HG03342 (cell line): ENCODE data around the gene GLI3.

Experiments used
- ATAC-seq: cut with Tn5 transposase; IDR thresholded peaks from one replicate; pipeline ENCODE4 v1.9.1; 2021; ENCODE audit warnings: mild to moderate bottlenecking, moderate library complexity; ENCODE audit not compliant: unreplicated experiment

The GLI3 gene

GRCh38 chr7:42236266-42236975 lies 588 bp downstream of the GLI3 start:
- ATAC-seq, result peak; percentile 22

DNA sequence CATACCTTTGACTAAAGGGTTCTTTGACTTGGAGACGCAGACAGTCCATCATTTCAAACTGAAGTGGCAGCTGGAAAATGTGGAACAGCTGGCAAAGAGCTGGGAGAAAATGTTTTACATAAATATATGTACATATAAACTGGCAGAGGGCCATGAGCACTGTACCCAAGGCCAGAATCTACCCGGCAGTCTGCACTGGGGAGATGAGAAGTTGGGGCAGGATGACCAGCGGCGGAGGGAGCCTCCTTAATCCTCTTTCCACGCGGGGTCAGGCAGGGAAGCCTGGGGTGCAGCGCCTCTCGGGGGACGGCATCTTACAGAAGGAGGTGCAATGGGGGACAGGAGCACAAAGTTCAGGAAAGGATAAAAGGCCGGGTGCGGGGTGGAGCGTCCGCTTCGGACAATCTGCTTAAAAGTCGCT lies 1.3 kb downstream of the GLI3 start:
- ATAC-seq, result no peak

- ATAC-seq, result no peak
Measured at GRCh38 chr7:42234736-42235135, 2.3 kb downstream of the GLI3 start.

GRCh38 chr7:42233695-42234331 lies 3.2 kb downstream of the GLI3 start:
- ATAC-seq, result no peak

DNA sequence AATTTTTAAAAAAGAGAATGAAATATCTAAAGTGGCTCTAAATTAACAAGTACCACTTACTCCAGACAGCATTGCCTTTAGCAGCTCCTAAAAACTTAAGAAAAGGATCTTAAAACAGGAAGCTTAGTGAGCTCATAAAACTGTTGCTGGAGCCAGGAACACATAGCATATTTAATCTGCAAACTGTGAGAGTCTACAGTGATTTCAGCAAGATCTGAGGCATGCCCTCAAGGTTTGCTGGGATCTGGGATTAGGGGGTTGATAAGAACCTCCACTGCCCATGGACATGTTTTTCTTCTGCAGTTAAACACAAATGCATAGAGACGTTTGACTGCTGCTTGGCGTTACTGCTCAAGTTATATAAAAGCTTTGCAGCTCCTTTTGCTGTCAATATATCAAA lies 3.8 kb downstream of the GLI3 start:
- no peak for ATAC-seq

- ATAC-seq, result no peak
Measured at GRCh38 chr7:42232275-42232674, 4.7 kb downstream of the GLI3 start.

DNA sequence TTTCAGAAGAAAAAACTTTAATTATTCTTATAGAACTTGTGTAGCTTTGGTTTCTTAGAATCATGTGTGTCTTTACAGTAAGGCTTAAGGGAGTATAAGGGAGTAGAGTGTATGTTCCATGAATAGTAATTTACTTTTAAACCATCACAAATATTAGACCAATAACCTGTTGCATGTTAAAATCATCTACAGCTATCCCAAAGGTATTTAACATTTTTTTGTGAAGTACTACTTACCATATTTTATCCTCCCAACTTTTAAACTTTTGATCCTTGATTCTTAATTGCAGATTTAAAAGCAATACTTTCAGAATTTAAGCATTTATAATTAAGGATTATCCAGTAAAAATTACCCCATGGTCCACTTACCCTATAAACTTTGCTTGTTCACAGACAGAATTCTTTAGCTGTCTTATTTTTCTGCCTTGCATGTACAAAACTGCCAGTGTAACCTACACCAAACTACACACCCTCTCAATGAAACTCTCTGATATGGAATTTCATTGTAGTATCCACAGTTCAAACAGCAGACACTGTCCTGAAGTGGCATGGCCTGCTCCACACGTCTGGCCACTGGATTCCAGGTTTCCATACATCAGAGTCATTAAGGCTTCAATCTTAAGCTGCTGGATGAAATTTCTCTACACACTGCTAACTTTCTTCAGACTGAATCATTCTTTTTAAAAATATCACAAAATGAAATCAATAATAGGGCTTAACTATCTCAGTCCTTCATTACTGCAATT lies 5.8 kb downstream of the GLI3 start:
- ATAC-seq, result no peak

DNA sequence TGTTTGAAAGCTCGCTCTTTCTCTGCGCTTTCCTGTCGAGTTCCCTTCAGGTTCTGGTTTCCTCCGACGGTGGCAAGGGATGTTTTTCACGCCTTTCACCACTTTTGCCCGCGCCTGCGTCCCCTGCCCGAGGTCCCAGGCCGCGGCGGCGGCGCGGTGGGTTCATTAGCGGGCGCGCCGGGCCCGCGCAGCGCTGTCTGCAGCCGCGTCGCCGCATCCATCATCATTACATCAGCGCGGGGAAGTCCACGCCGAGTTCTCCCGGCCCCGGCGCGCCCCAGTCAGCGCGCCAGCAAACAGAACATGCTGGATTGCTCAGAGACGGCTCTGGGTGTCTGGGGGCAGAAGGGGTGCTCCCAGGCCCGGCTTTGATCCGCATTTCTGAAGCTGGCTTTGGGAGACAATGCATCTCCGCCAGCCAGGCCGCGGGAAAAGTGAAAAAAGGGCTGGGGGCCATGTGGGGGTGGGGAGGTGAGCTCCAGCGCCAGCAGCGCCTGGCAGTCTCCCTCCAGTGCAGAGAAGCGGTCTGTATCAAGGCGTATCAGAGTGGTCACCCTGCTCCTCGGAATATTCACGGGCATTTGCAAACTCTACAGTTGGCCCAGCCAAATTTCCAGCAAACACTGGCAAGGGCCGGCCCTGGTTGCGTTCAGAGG lies 8.9 kb downstream of the GLI3 start:
- no peak for ATAC-seq

- no peak for ATAC-seq
Measured at GRCh38 chr7:42227541-42227935, 9.5 kb downstream of the GLI3 start.

GRCh38 chr7:42227021-42227420 lies 10.0 kb downstream of the GLI3 start:
- ATAC-seq, result no peak

- no peak for ATAC-seq
Measured at GRCh38 chr7:42226354-42226941, 10.6 kb downstream of the GLI3 start.

DNA sequence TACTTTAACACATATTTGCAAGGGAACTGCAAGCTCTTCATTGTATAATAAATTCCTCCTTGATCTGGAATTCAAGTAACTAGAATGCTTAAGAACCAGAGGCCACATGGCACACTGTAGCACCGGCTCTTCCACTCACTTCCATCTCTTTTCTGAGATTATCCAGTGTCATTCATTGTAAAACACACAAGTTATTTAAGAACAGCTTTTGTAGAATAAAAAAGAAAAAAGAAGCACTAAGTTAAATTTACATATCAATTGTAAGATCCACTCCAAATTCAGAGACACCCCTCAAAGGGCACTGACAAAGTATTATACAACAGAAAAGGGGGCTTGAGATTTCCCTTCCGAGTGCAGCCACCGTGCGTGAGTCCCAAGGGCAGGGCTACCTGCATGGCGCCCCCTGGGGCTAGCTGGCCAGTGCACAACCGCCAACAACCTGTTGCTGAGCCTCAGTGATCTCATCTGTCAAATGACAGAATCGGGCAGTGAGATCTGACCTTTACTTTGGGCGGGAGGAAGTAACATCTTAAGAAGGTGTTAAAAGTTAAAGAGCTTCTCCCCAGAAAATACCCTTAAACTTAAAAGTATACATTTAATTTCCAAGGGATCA lies 12.5 kb downstream of the GLI3 start:
- no peak for ATAC-seq

DNA sequence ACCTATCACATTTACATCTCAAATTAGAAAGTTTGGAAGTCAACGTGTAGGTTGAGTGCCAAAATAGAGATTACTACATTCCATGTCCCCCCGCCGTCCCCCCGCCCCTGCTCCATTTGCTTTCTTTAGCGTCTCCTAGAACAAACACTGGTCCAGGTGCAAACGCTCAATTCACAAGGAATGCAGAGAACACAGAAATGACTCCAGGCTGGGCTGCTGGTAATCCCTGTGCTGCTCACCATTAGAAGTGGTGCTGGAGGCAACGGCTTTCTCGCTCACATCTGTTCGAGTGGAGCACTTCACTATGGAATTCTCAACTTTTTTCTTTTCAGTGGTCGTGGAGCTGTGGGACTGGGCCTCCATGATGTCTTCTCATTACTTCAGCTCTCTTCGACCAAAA lies 14.1 kb downstream of the GLI3 start:
- ATAC-seq, result no peak

DNA sequence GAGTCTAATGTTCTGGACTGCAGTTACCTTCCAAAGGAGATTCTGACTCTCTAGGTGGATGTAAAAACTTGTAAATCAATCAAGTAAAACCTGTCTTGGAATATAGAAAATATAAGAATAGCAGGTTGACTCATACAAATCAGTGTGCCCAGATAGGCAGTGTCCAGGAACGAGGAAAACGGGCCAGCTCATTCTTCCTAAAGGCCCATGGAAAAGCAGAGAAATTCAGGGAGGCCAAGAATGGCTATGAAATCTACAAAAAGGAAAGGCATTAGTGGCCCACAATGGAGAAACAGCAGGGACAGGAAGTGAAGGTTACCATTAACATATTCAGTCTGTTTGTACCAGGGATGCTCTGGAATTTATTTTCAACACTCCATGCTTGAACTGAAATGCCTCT lies 14.9 kb downstream of the GLI3 start:
- ATAC-seq, result no peak

GRCh38 chr7:42221304-42221703 lies 15.7 kb downstream of the GLI3 start:
- no peak for ATAC-seq

DNA sequence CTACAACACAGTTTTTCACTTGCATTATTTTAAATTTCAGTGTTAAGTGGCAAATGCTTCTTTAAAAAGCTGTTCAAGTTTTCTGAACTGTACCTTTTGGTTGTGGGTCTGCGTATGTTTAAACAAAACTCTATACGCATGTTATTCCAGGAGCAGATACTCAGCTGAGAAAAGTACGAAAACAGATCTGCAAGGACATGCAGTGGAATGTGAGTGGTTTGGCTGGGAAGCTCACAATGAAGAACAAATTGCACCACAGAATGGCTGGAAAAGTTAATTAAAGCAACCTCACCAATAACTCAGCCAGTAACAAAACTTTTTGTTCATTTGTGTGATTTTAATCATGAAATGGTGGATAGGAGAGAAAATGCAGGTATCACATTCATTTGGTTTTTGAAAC lies 17.6 kb downstream of the GLI3 start:
- no peak for ATAC-seq

GRCh38 chr7:42218248-42218647 lies 18.8 kb downstream of the GLI3 start:
- no peak for ATAC-seq

DNA sequence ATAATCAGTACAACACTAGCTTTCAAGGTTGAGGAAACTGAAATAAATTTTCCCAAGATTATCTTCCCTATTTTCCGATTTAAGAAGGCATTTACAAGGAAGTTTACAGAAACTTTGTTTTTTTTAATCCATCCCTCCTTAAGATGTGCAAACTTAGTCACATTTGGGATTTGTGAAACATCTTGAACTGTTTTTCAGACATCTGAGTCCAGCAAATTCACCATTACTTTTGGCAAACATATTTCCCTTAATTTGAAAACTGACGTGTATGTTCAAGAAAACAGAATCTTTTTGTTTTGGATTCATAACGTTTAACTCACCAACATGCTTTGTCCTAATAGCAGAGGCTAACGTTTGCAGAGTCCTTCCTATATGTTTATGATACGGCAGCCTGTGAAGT lies 19.5 kb downstream of the GLI3 start:
- ATAC-seq, result no peak

- no peak for ATAC-seq
Measured at GRCh38 chr7:42217053-42217452, 20.0 kb downstream of the GLI3 start.

DNA sequence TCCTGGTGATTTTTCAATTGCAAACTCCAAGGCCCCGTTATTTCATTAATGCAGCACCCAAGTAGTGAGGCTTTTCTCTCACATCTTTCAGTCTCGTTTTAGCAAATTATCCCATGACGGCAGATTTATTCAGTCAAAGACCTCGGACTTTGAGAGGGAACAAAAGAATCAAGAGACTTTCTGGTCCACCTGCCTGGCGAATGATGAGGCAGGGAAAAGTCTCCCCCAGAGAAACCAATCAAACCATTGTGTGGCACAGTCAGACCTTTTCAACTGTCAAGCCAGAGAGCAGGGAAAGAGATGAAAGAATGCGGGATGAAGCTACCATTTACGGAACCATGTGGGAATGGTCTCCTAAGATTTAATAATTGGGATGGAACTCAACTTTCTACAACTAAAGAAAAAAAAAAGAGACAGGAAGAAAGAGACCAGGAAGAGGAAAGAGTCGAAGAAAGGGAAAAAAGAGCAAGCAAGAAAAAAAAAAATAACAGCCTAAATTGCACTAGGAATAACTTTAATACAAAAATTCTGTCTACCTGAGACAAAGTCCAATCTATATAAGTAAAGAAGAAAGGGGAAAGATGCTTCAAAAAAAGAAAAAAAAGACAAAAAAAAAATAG lies 22.8 kb downstream of the GLI3 start:
- no peak for ATAC-seq
